H1 (cell line): ENCODE results near the gene PPP1R14C. TPM values are rescaled to one million over a fixed set of nuclear protein-coding genes. Genes with fewer than 3 reads are reported as not detected.

ENCODE experiments used
- CTCF ChIA-PET: fragments of 300-600 bp; sonication (Branson Sonifier 250); formaldehyde crosslinking; loops from one replicate; lab custom pipeline; 2021; ENCODE audit not compliant: partially characterized antibody; lab: Charles Lee
- POLR2A ChIA-PET: fragments of 300-600 bp; sonication (Branson Sonifier 250); formaldehyde crosslinking; loops from one replicate; lab custom pipeline; 2021; ENCODE audit warnings: inconsistent platforms; ENCODE audit not compliant: partially characterized antibody; lab: Charles Lee
- DNase-seq, 2 experiments: peaks; one replicate each; pipeline versions ENCODE4 v3.0.0 to v3.0.0-alpha.2; 2010 to 2022; ENCODE audit warnings: low spot score in 2 of 2, low read depth in 1 of 2, mixed read lengths in 1 of 2
- FAIRE-seq: peaks from 2 replicates; lab custom pipeline; 2011; peaks lifted over from hg19 to GRCh38; lab: Jason Lieb, UNC
- H2AFZ ChIP-seq: 2 replicates; pipeline ENCODE4 v1.8.1; 2012; ENCODE audit warnings: low read length, inconsistent platforms
- H2AK5ac ChIP-seq: 2 replicates; pipeline ENCODE4 v1.6.1; 2013; ENCODE audit warnings: low read depth, low read length
- H2BK120ac ChIP-seq: replicated peaks from 2 replicates; pipeline ENCODE3; 2013; ENCODE audit warnings: low read depth, low read length, inconsistent platforms
- H2BK12ac ChIP-seq: 2 replicates; pipeline ENCODE4 v1.6.1; 2013; ENCODE audit warnings: low read depth, low read length
- H2BK15ac ChIP-seq: 2 replicates; pipeline ENCODE4 v1.6.1; 2013; ENCODE audit warnings: low read length
- H2BK20ac ChIP-seq: 2 replicates; pipeline ENCODE4 v1.6.1; 2013; ENCODE audit warnings: low read length
- H2BK5ac ChIP-seq: 2 replicates; pipeline ENCODE4 v1.6.1; 2013; ENCODE audit warnings: low read depth, low read length
- H3K14ac ChIP-seq: 2 replicates; pipeline ENCODE4 v1.6.1; 2013; ENCODE audit warnings: inconsistent platforms; ENCODE audit not compliant: insufficient read length
- H3K18ac ChIP-seq: 2 replicates; pipeline ENCODE4 v1.6.1; 2013; ENCODE audit warnings: low read length; ENCODE audit errors: extremely low read depth
- H3K23ac ChIP-seq: 2 replicates; pipeline ENCODE4 v1.6.1; 2013; ENCODE audit warnings: inconsistent platforms; ENCODE audit not compliant: insufficient read length
- H3K23me2 ChIP-seq: 2 replicates; pipeline ENCODE4 v1.6.1; 2013; ENCODE audit warnings: low read depth, low read length
- H3K27ac ChIP-seq: 2 replicates; pipeline ENCODE4 v1.6.1; 2011; ENCODE audit warnings: low read depth, low read length, inconsistent platforms
- H3K27me3 ChIP-seq, 4 experiments: replicated peaks in 1 of 4; 1 replicate in 1 of 4; 2 replicates in 3 of 4; pipeline versions ENCODE4 v1.6.1 to v1.8.1; 2011 to 2013; ENCODE audit warnings: low read length in 3 of 4, mild to moderate bottlenecking in 3 of 4, inconsistent platforms in 2 of 4, mixed read lengths in 2 of 4, moderate library complexity in 1 of 4; ENCODE audit not compliant: control insufficient read depth in 3 of 4, insufficient read depth in 3 of 4; ENCODE audit errors: extremely low read depth in 1 of 4
- H3K36me3 ChIP-seq, 4 experiments: 2 replicates each; pipeline versions ENCODE4 v1.6.1 to v1.8.1; 2011 to 2013; ENCODE audit warnings: mild to moderate bottlenecking in 4 of 4, low read length in 3 of 4, moderate library complexity in 2 of 4, control low read depth in 1 of 4, inconsistent platforms in 1 of 4; ENCODE audit not compliant: insufficient read depth in 4 of 4, control insufficient read depth in 2 of 4
- H3K4ac ChIP-seq: replicated peaks from 2 replicates; pipeline ENCODE3; 2013; ENCODE audit warnings: low read length, low read depth, mixed read lengths, inconsistent platforms; ENCODE audit not compliant: insufficient read length
- H3K4me1 ChIP-seq, 4 experiments: replicated peaks in 1 of 4; 1 replicate in 1 of 4; 2 replicates in 3 of 4; pipeline versions ENCODE4 v1.6.1 to v1.8.1; 2011 to 2013; ENCODE audit warnings: low read length in 3 of 4, inconsistent platforms in 2 of 4, mixed read lengths in 1 of 4; ENCODE audit not compliant: insufficient read depth in 4 of 4, control insufficient read depth in 3 of 4
- H3K4me2 ChIP-seq, 2 experiments: 2 replicates each; pipeline versions ENCODE4 v1.6.1 to v1.8.1; 2011 to 2013; ENCODE audit warnings: low read depth in 2 of 2, low read length in 2 of 2, control low read depth in 1 of 2, inconsistent platforms in 1 of 2, mild to moderate bottlenecking in 1 of 2; ENCODE audit not compliant: insufficient read depth in 1 of 2
- H3K4me3 ChIP-seq, 4 experiments: fragments of 200-600, 300-600 bp in 1 of 4; sonication (generic), shearing (Covaris generic), sonication (Bioruptor Twin) in 1 of 4; 2 replicates each; pipeline versions ENCODE4 v1.5.1 to v1.8.1; 2011 to 2016; ENCODE audit warnings: low read length in 4 of 4, low read depth in 3 of 4, control low read depth in 2 of 4, inconsistent platforms in 2 of 4, mild to moderate bottlenecking in 2 of 4, mixed read lengths in 1 of 4, moderate library complexity in 1 of 4; ENCODE audit not compliant: insufficient read depth in 2 of 4; ENCODE audit errors: extremely low read depth in 1 of 4
- H3K56ac ChIP-seq: replicated peaks from 2 replicates; pipeline ENCODE3; 2013; ENCODE audit warnings: low read depth, mild to moderate bottlenecking, mixed read lengths, low read length, inconsistent platforms; ENCODE audit not compliant: insufficient read length
- H3K79me1 ChIP-seq: 2 replicates; pipeline ENCODE4 v1.6.1; 2013; ENCODE audit warnings: low read depth, low read length, control low read depth
- H3K79me2 ChIP-seq, 2 experiments: 2 replicates each; pipeline versions ENCODE4 v1.6.1 to v1.8.1; 2012 to 2013; ENCODE audit warnings: low read length in 2 of 2, mild to moderate bottlenecking in 2 of 2, inconsistent platforms in 1 of 2; ENCODE audit not compliant: insufficient read depth in 2 of 2, control insufficient read depth in 1 of 2
- H3K9ac ChIP-seq, 4 experiments: replicated peaks in 1 of 4; 1 replicate in 1 of 4; 2 replicates in 3 of 4; pipeline versions ENCODE4 v1.6.1 to v1.8.1; 2011 to 2013; ENCODE audit warnings: low read depth in 3 of 4, low read length in 3 of 4, control low read depth in 2 of 4, mild to moderate bottlenecking in 2 of 4, moderate library complexity in 2 of 4, inconsistent platforms in 1 of 4; ENCODE audit errors: extremely low read depth in 1 of 4
- H3K9me3 ChIP-seq, 2 experiments: 2 replicates each; pipeline versions ENCODE4 v1.6.1 to v1.8.1; 2012 to 2013; ENCODE audit warnings: mild to moderate bottlenecking in 2 of 2, moderate library complexity in 2 of 2, control low read depth in 1 of 2, inconsistent platforms in 1 of 2, low read depth in 1 of 2, low read length in 1 of 2, mixed read lengths in 1 of 2; ENCODE audit not compliant: insufficient read depth in 2 of 2
- H4K20me1 ChIP-seq, 2 experiments: replicated peaks in 1 of 2; 2 replicates each; pipeline versions ENCODE3 to v1.8.1; 2011 to 2013; ENCODE audit warnings: inconsistent platforms in 2 of 2, low read length in 2 of 2, mild to moderate bottlenecking in 1 of 2; ENCODE audit not compliant: insufficient read depth in 2 of 2, control insufficient read depth in 1 of 2
- H4K5ac ChIP-seq: 2 replicates; pipeline ENCODE4 v1.6.1; 2013; ENCODE audit warnings: low read length, low read depth, mixed read lengths, inconsistent platforms; ENCODE audit not compliant: insufficient read length
- H4K8ac ChIP-seq: 2 replicates; pipeline ENCODE4 v1.8.0; 2013; ENCODE audit warnings: mild to moderate bottlenecking, moderate library complexity, low read length, inconsistent platforms; ENCODE audit not compliant: insufficient read depth; ENCODE audit errors: extremely low read depth
- H4K91ac ChIP-seq: replicated peaks from 2 replicates; pipeline ENCODE3; 2013; ENCODE audit warnings: low read length, mixed read lengths, inconsistent platforms; ENCODE audit not compliant: insufficient read length
- CBX5 ChIP-seq: fragments of 300-800, 300-1000 bp; sonication (generic); IDR thresholded peaks from 2 replicates; pipeline ENCODE4 v1.7.1; 2016; ENCODE audit warnings: antibody characterized with exemption, low read length, low read depth
- CTBP2 ChIP-seq: IDR thresholded peaks from 2 replicates; pipeline ENCODE4 v1.7.0; 2011; ENCODE audit warnings: borderline replicate concordance, mild to moderate bottlenecking, moderate library complexity, mixed read lengths, low read length; ENCODE audit not compliant: insufficient read depth, insufficient read length
- EZH2 ChIP-seq: fragments of 200-600 bp; sonication (generic); IDR thresholded peaks from 2 replicates; pipeline ENCODE4 v1.7.1; 2012; ENCODE audit warnings: low read depth, mild to moderate bottlenecking, moderate library complexity, low read length, inconsistent platforms; ENCODE audit not compliant: severe bottlenecking
- FOSL1 ChIP-seq: IDR thresholded peaks from 2 replicates; pipeline ENCODE4 v1.6.1; 2011; ENCODE audit warnings: mild to moderate bottlenecking, low read depth, low read length, moderate library complexity; ENCODE audit not compliant: insufficient read depth
- KDM1A ChIP-seq: fragments of 200-600, 300-600 bp; sonication (generic); IDR thresholded peaks from 2 replicates; pipeline ENCODE4 v1.7.1; 2016; ENCODE audit warnings: mild to moderate bottlenecking, low read length, borderline replicate concordance
- KDM4A ChIP-seq: IDR thresholded peaks from one replicate; pipeline ENCODE4 v1.7.1; 2012; ENCODE audit warnings: low read depth, mild to moderate bottlenecking, moderate library complexity, low read length, inconsistent platforms; ENCODE audit not compliant: severe bottlenecking
- KDM5A ChIP-seq: fragments of 200-600 bp; IDR thresholded peaks from 2 replicates; pipeline ENCODE4 v1.7.1; 2012; ENCODE audit warnings: mild to moderate bottlenecking, low read length, inconsistent platforms, mixed read lengths
- NANOG ChIP-seq: IDR thresholded peaks from 2 replicates; pipeline ENCODE4 v1.6.1; 2011; ENCODE audit warnings: low read length, low read depth, mild to moderate bottlenecking, inconsistent platforms; ENCODE audit not compliant: insufficient read depth, poor library complexity, severe bottlenecking
- RBBP5 ChIP-seq: IDR thresholded peaks from 2 replicates; pipeline ENCODE4 v1.7.1; 2012; ENCODE audit warnings: low read depth, mild to moderate bottlenecking, inconsistent platforms, low read length, moderate library complexity, borderline replicate concordance
- RXRA ChIP-seq: IDR thresholded peaks from 2 replicates; pipeline ENCODE4 v1.6.1; 2011; ENCODE audit warnings: low read depth, mild to moderate bottlenecking, low read length, moderate library complexity; ENCODE audit not compliant: insufficient read depth
- TAF7 ChIP-seq: optimal IDR thresholded peaks from 2 replicates; pipeline ENCODE3; 2011; ENCODE audit warnings: low read depth, mild to moderate bottlenecking, inconsistent platforms, low read length, moderate library complexity, borderline replicate concordance
- TBP ChIP-seq: IDR thresholded peaks from 2 replicates; pipeline ENCODE4 v1.6.1; 2011; ENCODE audit warnings: low read depth, low read length, improper control_type of control experiment
- WGBS, 2 experiments: shearing (Covaris generic) in 1 of 2; methylation state at CpG; one replicate each; pipeline versions ENCODE4 v1.1.6 to v1.1.7; 2013 to 2015; ENCODE audit warnings: low lambda C conversion rate in 2 of 2, mixed read lengths in 2 of 2, inconsistent platforms in 1 of 2, low coverage in 1 of 2, missing lambda C conversion rate in 1 of 2; ENCODE audit not compliant: insufficient replicate concordance in 2 of 2, insufficient coverage in 1 of 2, insufficient read length in 1 of 2; ENCODE audit errors: extremely low coverage in 1 of 2, missing lambda C conversion rate in 1 of 2; 5-methylcytosine and 5-hydroxymethylcytosine counted together
- polyA plus RNA-seq, 7 experiments: library from polyadenylated mRNA; depleted of rRNA in 3 of 7; stranded (reverse) in 5 of 7; unstranded in 2 of 7; fragments of >200 nt in 5 of 7; fragments of 200-250 nt in 2 of 7; gene quantifications; 1 replicate in 5 of 7; 2 replicates in 1 of 7; 4 replicates in 1 of 7; pipeline versions ENCODE4 v1.2.1 to v1.2.3, GENCODE V29; 2011 to 2013; ENCODE audit warnings: missing spikeins in 2 of 7, mixed read lengths in 2 of 7
- total RNA-seq: library from RNA; stranded (reverse); fragmentation: NEBNext Ultra II Directional; extraction: Animal tissue kit (Norgen Biotek cat#: 25700); gene quantifications from 2 replicates; pipeline ENCODE4 v1.2.1, GENCODE V29; 2021
- TF ChIP-seq, protein P1 (sequence below): IDR thresholded peaks from 2 replicates; pipeline ENCODE4 v1.6.1; 2012; ENCODE audit warnings: inconsistent platforms

Gene PPP1R14C
- total and polyA plus RNA-seq, 2 of the 8 experiments (the other 6 are each of a cell fraction or from before 2014, with no cell fraction given) = 0.30 to 0.61 TPM

DNA sequence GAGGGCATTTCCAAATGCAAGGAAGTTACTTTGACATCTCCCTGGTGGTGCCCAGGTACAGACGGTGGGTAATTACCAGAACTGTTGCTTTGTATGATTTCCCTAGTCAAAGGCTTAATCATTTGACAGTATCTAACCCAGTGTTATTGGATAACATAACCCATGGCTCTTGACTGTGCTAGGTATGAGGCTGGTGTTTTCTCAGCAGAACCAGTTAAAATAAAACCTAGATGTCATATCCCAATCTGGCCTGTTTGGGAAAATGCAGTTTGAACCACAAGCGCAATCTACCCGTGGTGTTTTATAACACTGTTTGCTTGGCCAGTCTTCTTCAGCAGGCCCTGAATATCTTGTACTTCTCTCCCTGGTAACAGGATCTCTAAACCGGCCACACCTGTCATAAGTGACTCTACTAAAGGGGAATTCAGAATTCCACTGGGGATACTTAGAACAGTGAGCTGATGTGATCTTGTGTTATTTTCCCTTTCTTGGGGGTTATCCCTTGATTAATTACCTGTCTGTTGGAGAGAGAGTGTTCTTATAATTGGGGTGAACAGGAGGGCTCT, 32.8 kb downstream of the PPP1R14C start:
- H3K36me3 ChIP-seq = no peaks in the 10 kb centered on the region
- H3K79me1 ChIP-seq = no peaks in the 10 kb centered on the region
- H3K23ac ChIP-seq = no peak overlapping the region
- no peaks in the 10 kb centered on the region for H3K4me1 ChIP-seq
- H3K4me3 ChIP-seq = no peak overlapping the region
- H4K8ac ChIP-seq = no peak overlapping the region
- no peak overlapping the region for H3K9ac ChIP-seq
- H3K9me3 ChIP-seq = no peaks in the 10 kb centered on the region
- no peaks in the 10 kb centered on the region for H3K23me2 ChIP-seq
- FAIRE-seq (no peak), DNase-seq (no peak)
- no peaks in the 10 kb centered on the region for H4K20me1 ChIP-seq
- no peaks in the 10 kb centered on the region for H3K27me3 ChIP-seq
- H3K56ac ChIP-seq = no peak overlapping the region
- H3K18ac ChIP-seq = no peak overlapping the region
- no peak overlapping the region for H3K4ac ChIP-seq
- no peak overlapping the region for H2BK120ac ChIP-seq
- POLR2A ChIA-PET = no interaction called here
- H4K91ac ChIP-seq = no peak overlapping the region
- H2AFZ ChIP-seq = no peak overlapping the region
- no peak overlapping the region for H4K5ac ChIP-seq
- H2AK5ac ChIP-seq = no peak overlapping the region
- no peak overlapping the region for H2BK12ac ChIP-seq
- TF ChIP-seq RBBP5 = no peak
- TF ChIP-seq, protein P1, sequence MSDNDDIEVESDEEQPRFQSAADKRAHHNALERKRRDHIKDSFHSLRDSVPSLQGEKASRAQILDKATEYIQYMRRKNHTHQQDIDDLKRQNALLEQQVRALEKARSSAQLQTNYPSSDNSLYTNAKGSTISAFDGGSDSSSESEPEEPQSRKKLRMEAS = no peak
- no peak for TF ChIP-seq NANOG
- no peak for TF ChIP-seq TAF7
- no peak for TF ChIP-seq TBP
- TF ChIP-seq CTBP2 = no peak
- TF ChIP-seq EZH2 = no peak
- no peak for TF ChIP-seq KDM1A
- TF ChIP-seq KDM4A = no peak
- no peak for TF ChIP-seq CBX5
- no peak for TF ChIP-seq KDM5A
- TF ChIP-seq FOSL1 = no peak
- no peak for TF ChIP-seq RXRA
- no peak overlapping the region for H3K27ac ChIP-seq
- no peak overlapping the region for H2BK20ac ChIP-seq
- no peak overlapping the region for H2BK5ac ChIP-seq
- H2BK15ac ChIP-seq = no peak overlapping the region
- no peak overlapping the region for H3K14ac ChIP-seq
- no peaks in the 10 kb centered on the region for H3K79me2 ChIP-seq
- no peak overlapping the region for H3K4me2 ChIP-seq
- CTCF ChIA-PET = no interaction called here
- WGBS, 2 experiments = 82% methylated on average over 4 of the region's 4 CpGs; no CpG with 5 or more reads in 1 of the 2 experiments
